ENCODE results near the gene TNC.

DNA sequence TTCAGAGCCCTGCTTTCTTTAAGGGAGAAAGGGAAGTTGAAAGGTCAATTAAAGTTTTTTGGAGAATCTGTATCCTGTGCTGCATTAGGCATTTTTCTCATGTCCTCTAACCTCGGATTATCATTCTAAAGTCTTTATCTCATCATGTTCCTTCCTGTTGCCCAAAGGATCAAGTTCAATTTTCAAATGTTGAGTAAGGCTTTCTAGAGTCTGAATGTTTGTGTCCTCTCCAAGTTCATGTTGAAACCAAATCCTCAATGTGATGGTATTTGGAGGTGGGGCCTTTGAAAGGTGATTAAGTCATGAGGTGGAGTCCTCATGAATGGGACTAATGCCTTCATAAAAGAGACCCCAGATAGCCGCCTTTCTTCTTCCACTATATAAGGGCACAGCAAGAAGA is 20.2 kb upstream of the TNC start:
- TF ChIP-seq ZNF274 (IDR thresholded peaks at IDR 0.05; ENCODE audit: low read depth, low read length): no peak
- TF ChIP-seq YY1 (IDR thresholded peaks at IDR 0.05; ENCODE audit: insufficient read depth, insufficient read length): no peak
- TF ChIP-seq SUZ12 (IDR thresholded peaks at IDR 0.05; ENCODE audit: extremely low read depth, insufficient read depth, insufficient read length): no peak
